CD4-positive, alpha-beta T cell treated with Interferon alpha-2 for 1 hour (primary cell): ENCODE data around the gene RABIF.
"Not testable (repeated sequence)": the region's sequence is repeated elsewhere in the genome, so short reads cannot be mapped to it uniquely, and the experiment has no call there.

Source experiments
- DNase-seq, 2 donors: peaks; one replicate each; pipeline ENCODE4 v3.0.0-alpha.2; 2020 to 2022

RABIF gene

GRCh38 chr1:202888531-202889360 lies at the start of gene RABIF:
Gene RABIF (minus strand): TSS chr1:202889149. CDS start chr1:202889098, 51 bp downstream.
- DNase-seq: peak; percentile 97 to 98

GRCh38 chr1:202938287-202938925 lies 49.5 kb upstream of the RABIF start:
- no peak for DNase-seq

- DNase-seq: not testable (repeated sequence)
These were observed 47.5 kb upstream of the RABIF start for GRCh38 chr1:202936409-202936808.

GRCh38 chr1:202935844-202936243 lies 46.9 kb upstream of the RABIF start:
- no peak for DNase-seq

- DNase-seq: no peak
These were observed 45.8 kb upstream of the RABIF start for GRCh38 chr1:202934755-202935154.

- DNase-seq: no peak
These were observed 43.5 kb upstream of the RABIF start for GRCh38 chr1:202932476-202932875.

- peak; percentile 94 to 95 for DNase-seq
These were observed 37.9 kb upstream of the RABIF start, which contains the start of gene KLHL12 for GRCh38 chr1:202926581-202927491. Gene KLHL12 (minus strand): TSS chr1:202927234. CDS start chr1:202925162, 2,072 bp downstream.

- DNase-seq: no peak
These were observed 34.6 kb upstream of the RABIF start for GRCh38 chr1:202923533-202923932.

GRCh38 chr1:202919615-202920014 lies 30.7 kb upstream of the RABIF start:
- DNase-seq: no peak

GRCh38 chr1:202915146-202915545 lies 26.2 kb upstream of the RABIF start:
- no peak for DNase-seq

- DNase-seq: not testable (repeated sequence)
These were observed 23.5 kb upstream of the RABIF start for GRCh38 chr1:202912476-202912875.

- no peak for DNase-seq
These were observed 20.5 kb upstream of the RABIF start for GRCh38 chr1:202909494-202909893.

- DNase-seq: no peak
These were observed 20.0 kb upstream of the RABIF start for GRCh38 chr1:202908998-202909397.

GRCh38 chr1:202905331-202905730 lies 16.4 kb upstream of the RABIF start:
- DNase-seq: no peak

GRCh38 chr1:202903808-202904207 lies 14.9 kb upstream of the RABIF start:
- DNase-seq: not testable (repeated sequence)

GRCh38 chr1:202901555-202901954 lies 12.6 kb upstream of the RABIF start:
- DNase-seq: no peak

GRCh38 chr1:202892501-202892900 lies 3.6 kb upstream of the RABIF start:
- DNase-seq: no peak

GRCh38 chr1:202890392-202890791 lies 1.4 kb upstream of the RABIF start:
- no peak for DNase-seq

GRCh38 chr1:202888221-202888530 lies 773 bp downstream of the RABIF start:
- DNase-seq: no peak

GRCh38 chr1:202880961-202881460 lies 7.9 kb downstream of the RABIF start:
- DNase-seq: no peak

GRCh38 chr1:202880062-202880461 lies 8.9 kb downstream of the RABIF start:
- DNase-seq: no peak

GRCh38 chr1:202879128-202879527 lies 9.8 kb downstream of the RABIF start:
- no peak for DNase-seq

GRCh38 chr1:202873026-202873425 lies 15.9 kb downstream of the RABIF start:
- no peak for DNase-seq
